Panc1 (cell line): ENCODE data around the gene VPS36. TPM values are rescaled to one million over a fixed set of nuclear protein-coding genes. Genes with fewer than 3 reads are reported as not detected.

Experiments
- ATAC-seq: fragments of 200-7000 bp; cut with Tn5 transposase; 2 replicates; pipeline ENCODE4 v1.9.1; 2020; ENCODE audit warnings: mild to moderate bottlenecking, moderate library complexity
- BruUV-seq: library from RNA; stranded (reverse); fragments of 400-500 nt; replicated peaks from 2 replicates; lab custom pipeline; 2021; lab: Mats Ljungman, UMichigan
- CTCF ChIA-PET: fragments of 300-600 bp; sonication (Branson Sonifier 250); formaldehyde crosslinking; loops from one replicate; lab custom pipeline; 2022; ENCODE audit warnings: antibody characterized with exemption; lab: Charles Lee
- POLR2A ChIA-PET: fragments of 300-600 bp; sonication (Branson Sonifier 250); formaldehyde crosslinking; loops from one replicate; lab custom pipeline; 2022; ENCODE audit warnings: antibody characterized with exemption; lab: Charles Lee
- DNase-seq: peaks from one replicate; pipeline ENCODE4 v3.0.0-alpha.2; 2010; ENCODE audit warnings: low read depth, low spot score
- H3K27ac ChIP-seq: 2 replicates; pipeline ENCODE4 v1.5.1; 2011; ENCODE audit warnings: mild to moderate bottlenecking, low read length, inconsistent platforms
- H3K27me3 ChIP-seq: fragments of 200-500 bp; sonication (Bioruptor generic); 2 replicates; pipeline ENCODE4 v1.6.0; 2014; ENCODE audit warnings: low read length, inconsistent platforms; ENCODE audit not compliant: control insufficient read depth, insufficient read depth
- H3K36me3 ChIP-seq: fragments of 200-500 bp; sonication (Bioruptor generic); 2 replicates; pipeline ENCODE4 v1.5.1; 2014; ENCODE audit warnings: inconsistent platforms, mild to moderate bottlenecking, low read length, moderate library complexity; ENCODE audit not compliant: control insufficient read depth, insufficient read depth
- H3K4me1 ChIP-seq: 2 replicates; pipeline ENCODE4 v1.5.1; 2011; ENCODE audit warnings: inconsistent platforms, mild to moderate bottlenecking, low read length, moderate library complexity; ENCODE audit not compliant: control insufficient read depth, insufficient read depth
- H3K4me3 ChIP-seq, 2 experiments: 2 replicates each; pipeline ENCODE4 v1.5.1; 2011 to 2012; ENCODE audit warnings: low read depth in 2 of 2, low read length in 2 of 2, mild to moderate bottlenecking in 2 of 2, inconsistent platforms in 1 of 2, moderate library complexity in 1 of 2
- H3K9me3 ChIP-seq: fragments of 200-500 bp; sonication (Bioruptor generic); 2 replicates; pipeline ENCODE4 v1.5.1; 2014; ENCODE audit warnings: low read depth, mild to moderate bottlenecking, inconsistent platforms, low read length, moderate library complexity; ENCODE audit not compliant: control insufficient read depth, insufficient read depth
- POLR2AphosphoS5 ChIP-seq: IDR thresholded peaks from 2 replicates; pipeline ENCODE4 v1.6.1; 2012; ENCODE audit warnings: mild to moderate bottlenecking, low read depth, low read length, moderate library complexity
- SIN3A ChIP-seq: IDR thresholded peaks from 2 replicates; pipeline ENCODE4 v1.6.1; 2012; ENCODE audit warnings: low read depth, mild to moderate bottlenecking, low read length, moderate library complexity, borderline replicate concordance; ENCODE audit not compliant: insufficient read depth
- TCF7L2 ChIP-seq: IDR thresholded peaks from 2 replicates; pipeline ENCODE4 v1.6.1; 2011; ENCODE audit warnings: mild to moderate bottlenecking, low read depth, low read length, inconsistent platforms
- in situ Hi-C: cut with HindIII; loops from 2 replicates; pipeline ENCODE4 v1.10.0; 2016; ENCODE audit warnings: low sequenced_read_pairs, low pct_unique_long_range_greater_than_20kb
- intact Hi-C: fragments of 100-400 bp; cut with micrococcal nuclease; formaldehyde crosslinking; loops from one replicate; pipeline ENCODE4 v1.10.0; 2022; ENCODE audit not compliant: unreplicated experiment
- total RNA-seq: library from RNA; stranded (reverse); gene quantifications from one replicate; pipeline ENCODE4 v1.2.1, GENCODE V29; 2021; ENCODE audit not compliant: unreplicated experiment
- TF ChIP-seq, protein P1 (sequence below): fragments of 450-650 bp; IDR thresholded peaks from 2 replicates; pipeline ENCODE4 v1.5.1; 2017; ENCODE audit warnings: mild to moderate bottlenecking
- TF ChIP-seq, protein P2 (sequence below), 2 experiments: IDR thresholded peaks; 2 replicates each; pipeline ENCODE4 v1.6.1; 2011 to 2012; ENCODE audit warnings: low read depth in 2 of 2, control low read depth in 1 of 2, low read length in 1 of 2, mild to moderate bottlenecking in 1 of 2, moderate library complexity in 1 of 2; ENCODE audit not compliant: insufficient read depth in 1 of 2

Gene VPS36
- total RNA-seq, 1 experiment from 2014 or later = 32.1 TPM

DNA sequence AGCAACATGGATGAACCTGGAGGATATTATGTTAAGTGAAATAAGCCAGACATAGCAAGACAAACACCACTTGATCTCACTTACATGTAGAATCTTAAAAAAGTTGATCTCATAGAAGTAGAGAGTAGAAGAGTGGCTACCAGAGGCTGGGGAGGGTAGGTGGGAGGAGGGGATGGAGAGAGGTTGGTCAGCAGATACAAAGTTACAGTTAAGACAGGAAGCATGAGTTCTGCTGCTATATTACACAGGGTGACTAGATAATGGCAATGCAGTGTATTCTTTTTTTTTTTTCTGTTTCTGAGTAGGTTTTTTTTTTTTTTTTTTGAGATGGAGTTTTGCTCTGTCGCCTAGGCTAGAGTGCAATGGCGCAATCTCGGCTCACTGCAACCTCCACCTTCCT lies 29.2 kb downstream of the VPS36 start:
- DNase-seq = no peak
- no TSS peak for BruUV-seq
- in situ Hi-C loops = no loop called here
- ChIA-PET CTCF (no interaction called here), POLR2A (no interaction called here)
- Histone ChIP-seq H3K4me3 (no peak overlapping the region), H3K36me3 (peaks cover 14% of the 10 kb centered on the region), H3K27me3 (no peaks in the 10 kb centered on the region), H3K4me1 (no peaks in the 10 kb centered on the region), H3K9me3 (no peaks in the 10 kb centered on the region), H3K27ac (no peak overlapping the region)
- intact Hi-C loops = no loop called here
- ATAC-seq = no peak
- TF ChIP-seq SIN3A = no peak
- TF ChIP-seq, protein P1, sequence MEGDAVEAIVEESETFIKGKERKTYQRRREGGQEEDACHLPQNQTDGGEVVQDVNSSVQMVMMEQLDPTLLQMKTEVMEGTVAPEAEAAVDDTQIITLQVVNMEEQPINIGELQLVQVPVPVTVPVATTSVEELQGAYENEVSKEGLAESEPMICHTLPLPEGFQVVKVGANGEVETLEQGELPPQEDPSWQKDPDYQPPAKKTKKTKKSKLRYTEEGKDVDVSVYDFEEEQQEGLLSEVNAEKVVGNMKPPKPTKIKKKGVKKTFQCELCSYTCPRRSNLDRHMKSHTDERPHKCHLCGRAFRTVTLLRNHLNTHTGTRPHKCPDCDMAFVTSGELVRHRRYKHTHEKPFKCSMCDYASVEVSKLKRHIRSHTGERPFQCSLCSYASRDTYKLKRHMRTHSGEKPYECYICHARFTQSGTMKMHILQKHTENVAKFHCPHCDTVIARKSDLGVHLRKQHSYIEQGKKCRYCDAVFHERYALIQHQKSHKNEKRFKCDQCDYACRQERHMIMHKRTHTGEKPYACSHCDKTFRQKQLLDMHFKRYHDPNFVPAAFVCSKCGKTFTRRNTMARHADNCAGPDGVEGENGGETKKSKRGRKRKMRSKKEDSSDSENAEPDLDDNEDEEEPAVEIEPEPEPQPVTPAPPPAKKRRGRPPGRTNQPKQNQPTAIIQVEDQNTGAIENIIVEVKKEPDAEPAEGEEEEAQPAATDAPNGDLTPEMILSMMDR = no peak
- TF ChIP-seq, protein P2, sequence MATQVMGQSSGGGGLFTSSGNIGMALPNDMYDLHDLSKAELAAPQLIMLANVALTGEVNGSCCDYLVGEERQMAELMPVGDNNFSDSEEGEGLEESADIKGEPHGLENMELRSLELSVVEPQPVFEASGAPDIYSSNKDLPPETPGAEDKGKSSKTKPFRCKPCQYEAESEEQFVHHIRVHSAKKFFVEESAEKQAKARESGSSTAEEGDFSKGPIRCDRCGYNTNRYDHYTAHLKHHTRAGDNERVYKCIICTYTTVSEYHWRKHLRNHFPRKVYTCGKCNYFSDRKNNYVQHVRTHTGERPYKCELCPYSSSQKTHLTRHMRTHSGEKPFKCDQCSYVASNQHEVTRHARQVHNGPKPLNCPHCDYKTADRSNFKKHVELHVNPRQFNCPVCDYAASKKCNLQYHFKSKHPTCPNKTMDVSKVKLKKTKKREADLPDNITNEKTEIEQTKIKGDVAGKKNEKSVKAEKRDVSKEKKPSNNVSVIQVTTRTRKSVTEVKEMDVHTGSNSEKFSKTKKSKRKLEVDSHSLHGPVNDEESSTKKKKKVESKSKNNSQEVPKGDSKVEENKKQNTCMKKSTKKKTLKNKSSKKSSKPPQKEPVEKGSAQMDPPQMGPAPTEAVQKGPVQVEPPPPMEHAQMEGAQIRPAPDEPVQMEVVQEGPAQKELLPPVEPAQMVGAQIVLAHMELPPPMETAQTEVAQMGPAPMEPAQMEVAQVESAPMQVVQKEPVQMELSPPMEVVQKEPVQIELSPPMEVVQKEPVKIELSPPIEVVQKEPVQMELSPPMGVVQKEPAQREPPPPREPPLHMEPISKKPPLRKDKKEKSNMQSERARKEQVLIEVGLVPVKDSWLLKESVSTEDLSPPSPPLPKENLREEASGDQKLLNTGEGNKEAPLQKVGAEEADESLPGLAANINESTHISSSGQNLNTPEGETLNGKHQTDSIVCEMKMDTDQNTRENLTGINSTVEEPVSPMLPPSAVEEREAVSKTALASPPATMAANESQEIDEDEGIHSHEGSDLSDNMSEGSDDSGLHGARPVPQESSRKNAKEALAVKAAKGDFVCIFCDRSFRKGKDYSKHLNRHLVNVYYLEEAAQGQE (IDR thresholded peaks at IDR 0.05; ENCODE audit: insufficient read depth in 1 of 2, low read depth in 2 of 2, low read length in 1 of 2) = no peak
- TF ChIP-seq TCF7L2 = no peak
- no peak for TF ChIP-seq POLR2AphosphoS5

DNA sequence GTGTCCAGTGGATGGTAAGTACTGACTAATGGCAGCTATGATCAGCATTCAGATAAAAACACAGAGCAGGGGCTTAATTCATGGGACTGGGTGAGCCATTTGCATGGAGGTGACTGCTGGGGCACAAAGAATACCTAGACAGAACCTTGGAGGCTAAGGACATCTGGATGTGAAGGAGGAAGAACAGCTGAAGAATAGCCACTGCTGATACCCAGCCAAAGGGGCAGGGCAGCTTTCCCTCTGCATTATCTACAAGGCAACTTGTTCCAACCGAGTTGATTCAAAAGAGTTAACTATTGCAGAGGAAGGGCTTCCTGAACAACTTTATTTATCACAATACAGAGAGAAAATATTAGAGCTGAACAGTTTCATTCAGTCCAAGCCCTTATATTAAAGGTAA lies 31.4 kb downstream of the VPS36 start:
- Histone ChIP-seq H3K27me3 (no peaks in the 10 kb centered on the region), H3K36me3 (peaks cover 10% of the 10 kb centered on the region; the same call in 1 of the 2 replicates), H3K4me3 (no peak overlapping the region), H3K9me3 (no peaks in the 10 kb centered on the region), H3K4me1 (no peaks in the 10 kb centered on the region), H3K27ac (no peak overlapping the region)
- TF ChIP-seq, protein P1 = no peak
- TF ChIP-seq POLR2AphosphoS5 (no peak), TCF7L2 (no peak), SIN3A (no peak)
- TF ChIP-seq, protein P2 (IDR thresholded peaks at IDR 0.05; ENCODE audit: insufficient read depth in 1 of 2, low read depth in 2 of 2, low read length in 1 of 2) = no peak
- intact Hi-C loops (no loop called here), in situ Hi-C loops (no loop called here)
- ATAC-seq (no peak), DNase-seq (no peak)
- BruUV-seq = no TSS peak
- ChIA-PET CTCF (no interaction called here), POLR2A (no interaction called here)
